ENCODE measurements around the gene ZNF438. TPM values are rescaled to one million over a fixed set of nuclear protein-coding genes. Genes with fewer than 3 reads are reported as not detected.

ZNF438 gene
- polyA plus RNA-seq, 3 donors, result 5.4 to 11.1 (median 9.3) TPM

DNA sequence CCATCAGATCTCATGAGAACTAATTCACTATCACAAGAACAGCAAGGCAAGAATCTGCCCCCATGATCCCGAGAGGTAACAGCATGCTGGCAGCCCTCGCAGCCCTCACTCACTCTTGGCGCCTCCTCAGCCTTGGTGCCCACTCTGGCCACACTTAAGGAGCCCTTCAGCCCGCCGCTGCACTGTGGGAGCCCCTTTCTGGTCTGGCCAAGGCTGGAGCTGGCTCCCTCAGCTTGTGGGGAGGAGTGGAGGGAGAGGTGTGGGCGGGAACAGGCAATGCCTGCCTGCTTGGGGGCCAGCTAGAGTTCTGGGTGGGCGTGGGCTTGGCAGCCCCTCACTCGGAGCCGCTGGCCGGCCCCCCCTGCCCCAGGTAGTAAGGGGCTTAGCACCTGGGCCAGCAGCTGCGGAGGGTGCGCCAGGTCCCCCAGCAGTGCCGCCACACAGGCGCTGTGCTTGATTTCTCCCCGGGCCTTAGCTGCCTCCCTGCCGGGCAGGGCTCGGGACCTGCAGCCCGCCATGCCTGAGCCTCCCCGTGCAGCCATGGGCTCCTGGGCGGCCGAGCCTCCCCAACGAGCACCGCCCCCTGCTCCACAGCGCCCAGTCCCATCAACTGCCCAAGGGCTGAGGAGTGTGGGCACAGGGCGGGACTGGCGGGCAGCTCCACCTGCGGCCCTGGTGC lies 24.0 kb upstream of the ZNF438 start:
- no peak overlapping the region for H2AFZ ChIP-seq (ENCODE audit: insufficient read depth, low read depth, low read length, poor library complexity, severe bottlenecking)
- H3K9me3 ChIP-seq (replicated peaks in 1 of 2; ENCODE audit: control insufficient read depth in 1 of 2, insufficient read depth in 1 of 2, low read length in 2 of 2), result peaks cover 11 to 14% of the 10 kb centered on the region in 2 donors
- intact Hi-C loops (cut with micrococcal nuclease), result no loop called here
- no peaks in the 10 kb centered on the region for H4K20me1 ChIP-seq (ENCODE audit: insufficient read depth, low read length)
- no peaks in the 10 kb centered on the region for H3K27me3 ChIP-seq (ENCODE audit: control insufficient read depth in 2 of 2, insufficient read depth in 2 of 2, low read length in 2 of 2)
- Mint-ChIP-seq H3K4me3 (no peak overlapping the region), H3K9me3 (peaks cover 8 to 24% (median 12%) of the 10 kb centered on the region in 7 donors), H3K27me3 (ENCODE audit: low read depth in 3 of 3) (peaks cover 0 to 2% (median 2%) of the 10 kb centered on the region in 3 donors), H3K27ac (no peak overlapping the region), H3K4me1 (no peaks in the 10 kb centered on the region), H3K36me3 (no peaks in the 10 kb centered on the region)
- H3K4me1 ChIP-seq (ENCODE audit: control insufficient read depth in 1 of 2, insufficient read depth in 2 of 2, low read length in 2 of 2), result no peaks in the 10 kb centered on the region
- TF ChIP-seq CTCF (IDR thresholded peaks at IDR 0.05), result no peak
- H3K79me2 ChIP-seq (ENCODE audit: insufficient read depth, low read length), result no peaks in the 10 kb centered on the region
- no peak overlapping the region for H3K4me2 ChIP-seq (replicated peaks; ENCODE audit: extremely low read depth, low read length, poor library complexity, severe bottlenecking)
- no peaks in the 10 kb centered on the region for H3K36me3 ChIP-seq (replicated peaks in 1 of 2; ENCODE audit: control insufficient read depth in 1 of 2, insufficient read depth in 2 of 2, low read length in 2 of 2)
- H3K9ac ChIP-seq (ENCODE audit: insufficient read depth, low read length, poor library complexity, severe bottlenecking), result no peak overlapping the region
- H3K27ac ChIP-seq (ENCODE audit: low read depth in 1 of 2, low read length in 2 of 2), result no peak overlapping the region
- H3K4me3 ChIP-seq (replicated peaks in 1 of 3; ENCODE audit: low read depth in 2 of 3, low read length in 3 of 3), result no peak overlapping the region
- no peak for DNase-seq
- 88% methylated on average over 19 of the region's 27 CpGs for WGBS (ENCODE audit: insufficient coverage)

- WGBS (ENCODE audit: insufficient coverage), result 83% methylated on average over 1 of the region's 4 CpGs
- Mint-ChIP-seq H3K4me3 (no peak overlapping the region), H3K36me3 (no peaks in the 10 kb centered on the region), H3K9me3 (peaks cover 8 to 24% (median 14%) of the 10 kb centered on the region in 7 donors), H3K4me1 (no peaks in the 10 kb centered on the region), H3K27me3 (ENCODE audit: low read depth in 3 of 3) (no peaks in the 10 kb centered on the region), H3K27ac (no peak overlapping the region)
- Histone ChIP-seq H3K79me2 (ENCODE audit: insufficient read depth, low read length) (no peaks in the 10 kb centered on the region), H3K9ac (ENCODE audit: insufficient read depth, low read length, poor library complexity, severe bottlenecking) (no peak overlapping the region), H3K4me1 (ENCODE audit: control insufficient read depth in 1 of 2, insufficient read depth in 2 of 2, low read length in 2 of 2) (no peaks in the 10 kb centered on the region), H3K36me3 (replicated peaks in 1 of 2; ENCODE audit: control insufficient read depth in 1 of 2, insufficient read depth in 2 of 2, low read length in 2 of 2) (no peaks in the 10 kb centered on the region), H3K4me3 (replicated peaks in 1 of 3; ENCODE audit: low read depth in 2 of 3, low read length in 3 of 3) (no peak overlapping the region), H3K4me2 (replicated peaks; ENCODE audit: extremely low read depth, low read length, poor library complexity, severe bottlenecking) (no peak overlapping the region), H4K20me1 (ENCODE audit: insufficient read depth, low read length) (no peaks in the 10 kb centered on the region), H3K27ac (ENCODE audit: low read depth in 1 of 2, low read length in 2 of 2) (no peak overlapping the region), H3K9me3 (replicated peaks in 1 of 2; ENCODE audit: control insufficient read depth in 1 of 2, insufficient read depth in 1 of 2, low read length in 2 of 2) (peaks cover 11 to 17% of the 10 kb centered on the region in 2 donors), H3K27me3 (ENCODE audit: control insufficient read depth in 2 of 2, insufficient read depth in 2 of 2, low read length in 2 of 2) (no peaks in the 10 kb centered on the region), H2AFZ (ENCODE audit: insufficient read depth, low read depth, low read length, poor library complexity, severe bottlenecking) (no peak overlapping the region)
- intact Hi-C loops (cut with micrococcal nuclease), result no loop called here
- no peak for TF ChIP-seq CTCF (IDR thresholded peaks at IDR 0.05)
- no peak for DNase-seq
Observed at GRCh38 chr10:31051703-31052102, 20.0 kb upstream of the ZNF438 start.
